Activated naive CD4-positive, alpha-beta T cell treated with anti-CD3 and anti-CD28 coated beads for 36 hours (primary cell): Measurements from ENCODE around the gene CYP2C9. TPM values are rescaled to one million over a fixed set of nuclear protein-coding genes. Genes with fewer than 3 reads are reported as not detected.

Experiments used
- total RNA-seq, 2 experiments: library from RNA; stranded (reverse); gene quantifications; one replicate each; pipeline ENCODE4 v1.2.3, GENCODE V29; 2021

The CYP2C9 gene
- total RNA-seq, 2 experiments from 2014 or later = not detected

Other genes with a start within 250 kb of the CYP2C9 start
- gene CYP2C19, start 176.0 kb upstream of the CYP2C9 start, total RNA-seq = under 1 TPM; 0.12 to 0.22 TPM
- gene CYP2C8, start 130.8 kb downstream of the CYP2C9 start, total RNA-seq = not detected